GM23248 (cell line): ENCODE measurements around the gene TNKS2.

Experiments
- EZH2 ChIP-seq: fragments of 200-600 bp; sonication (generic); IDR thresholded peaks from 2 replicates; pipeline ENCODE4 v1.6.1; 2018; ENCODE audit warnings: antibody characterized with exemption, mild to moderate bottlenecking; ENCODE audit not compliant: insufficient read depth, poor library complexity, severe bottlenecking
- EZH2phosphoT487 ChIP-seq: fragments of 200-600 bp; sonication (generic); IDR thresholded peaks from 2 replicates; pipeline ENCODE4 v1.6.1; 2018; ENCODE audit warnings: antibody characterized with exemption, moderate library complexity, mild to moderate bottlenecking, low read depth; ENCODE audit not compliant: insufficient read depth

GRCh38 chr10:91843083-91843482, 44.9 kb downstream of the TNKS2 start:
- no peak for TF ChIP-seq EZH2
- no peak for TF ChIP-seq EZH2phosphoT487
